Fibroblast of mammary gland (primary cell): ENCODE data around the gene GASK1B.

Source experiments
- DNase-seq: peaks from one replicate; pipeline ENCODE4 v3.0.0-alpha.2; 2010; ENCODE audit warnings: low read depth
- H3K4me3 ChIP-seq: 2 replicates; pipeline ENCODE4 v1.5.1; 2011; ENCODE audit warnings: low read depth, mild to moderate bottlenecking, low read length, moderate library complexity; ENCODE audit not compliant: control insufficient read depth
- CTCF ChIP-seq: conservative IDR thresholded peaks from 2 replicates; pipeline ENCODE4 v1.5.1; 2011; ENCODE audit warnings: low read depth, low read length, inconsistent platforms; ENCODE audit not compliant: control insufficient read depth, insufficient read depth

Gene GASK1B

GRCh38 chr4:158170691-158171561, 1.9 kb downstream of the GASK1B start:
- TF ChIP-seq CTCF = peak; percentile 54
- DNase-seq = peak; percentile 88
- peak overlapping the region; percentile 77 for H3K4me3 ChIP-seq

- DNase-seq = peak; percentile 53
- no peak for TF ChIP-seq CTCF
- peak overlapping the region; percentile 77 for H3K4me3 ChIP-seq
These were observed 2.7 kb downstream of the GASK1B start for GRCh38 chr4:158169931-158170690.

- peak overlapping the region; percentile 77 for H3K4me3 ChIP-seq
- TF ChIP-seq CTCF = no peak
- DNase-seq = peak; percentile 46
These were observed 3.3 kb downstream of the GASK1B start for GRCh38 chr4:158169506-158169905.

- no peak for DNase-seq
- TF ChIP-seq CTCF = no peak
- H3K4me3 ChIP-seq = peak overlapping the region; percentile 77
These were observed 4.2 kb downstream of the GASK1B start for GRCh38 chr4:158168606-158169005.

- no peak overlapping the region for H3K4me3 ChIP-seq
- DNase-seq = peak; percentile 33
- no peak for TF ChIP-seq CTCF
These were observed 6.1 kb downstream of the GASK1B start for GRCh38 chr4:158166701-158167100.

GRCh38 chr4:158164768-158165213, 8.0 kb downstream of the GASK1B start:
- no peak overlapping the region for H3K4me3 ChIP-seq
- TF ChIP-seq CTCF = no peak
- no peak for DNase-seq
